C4-2B (cell line): Measurements from ENCODE around the gene PPTC7.

Experiments
- ZFX ChIP-seq: fragments of 450-650 bp; IDR thresholded peaks from 2 replicates; pipeline ENCODE4 v1.6.1; 2017
- TF ChIP-seq, protein P1 (sequence below): fragments of 450-650 bp; conservative IDR thresholded peaks from 2 replicates; pipeline ENCODE4 v1.5.1; 2017; ENCODE audit warnings: mild to moderate bottlenecking

DNA sequence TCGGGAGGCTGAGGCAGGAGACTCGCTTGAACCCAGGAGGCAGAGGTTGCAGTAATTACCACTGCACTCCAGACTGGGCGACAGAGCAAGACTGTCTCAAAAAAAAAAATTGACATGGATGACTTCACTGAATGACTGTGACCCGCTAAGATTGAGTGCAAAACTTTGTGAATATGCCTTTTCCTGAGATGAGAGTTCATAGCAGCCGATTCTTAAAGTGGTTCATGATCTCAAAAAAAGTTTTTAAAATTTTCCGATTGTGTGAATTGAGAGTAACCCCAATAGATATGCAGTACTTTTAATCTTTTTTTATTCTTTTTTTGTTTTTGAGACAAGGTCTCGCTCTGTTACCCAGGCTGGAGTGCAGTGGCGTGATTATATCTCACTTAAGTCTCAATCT is 32.1 kb upstream of the PPTC7 start:
- TF ChIP-seq, protein P1, sequence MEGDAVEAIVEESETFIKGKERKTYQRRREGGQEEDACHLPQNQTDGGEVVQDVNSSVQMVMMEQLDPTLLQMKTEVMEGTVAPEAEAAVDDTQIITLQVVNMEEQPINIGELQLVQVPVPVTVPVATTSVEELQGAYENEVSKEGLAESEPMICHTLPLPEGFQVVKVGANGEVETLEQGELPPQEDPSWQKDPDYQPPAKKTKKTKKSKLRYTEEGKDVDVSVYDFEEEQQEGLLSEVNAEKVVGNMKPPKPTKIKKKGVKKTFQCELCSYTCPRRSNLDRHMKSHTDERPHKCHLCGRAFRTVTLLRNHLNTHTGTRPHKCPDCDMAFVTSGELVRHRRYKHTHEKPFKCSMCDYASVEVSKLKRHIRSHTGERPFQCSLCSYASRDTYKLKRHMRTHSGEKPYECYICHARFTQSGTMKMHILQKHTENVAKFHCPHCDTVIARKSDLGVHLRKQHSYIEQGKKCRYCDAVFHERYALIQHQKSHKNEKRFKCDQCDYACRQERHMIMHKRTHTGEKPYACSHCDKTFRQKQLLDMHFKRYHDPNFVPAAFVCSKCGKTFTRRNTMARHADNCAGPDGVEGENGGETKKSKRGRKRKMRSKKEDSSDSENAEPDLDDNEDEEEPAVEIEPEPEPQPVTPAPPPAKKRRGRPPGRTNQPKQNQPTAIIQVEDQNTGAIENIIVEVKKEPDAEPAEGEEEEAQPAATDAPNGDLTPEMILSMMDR = no peak
- no peak for TF ChIP-seq ZFX
